GM19397 (cell line): ENCODE data around the gene ZNF174.

Source experiments
- ATAC-seq: cut with Tn5 transposase; IDR thresholded peaks from one replicate; pipeline ENCODE4 v1.9.1; 2021; ENCODE audit warnings: mild to moderate bottlenecking, moderate library complexity; ENCODE audit not compliant: unreplicated experiment

Gene ZNF174

GRCh38 chr16:3443108-3444031, 42.4 kb downstream of the ZNF174 start, which contains the start of the genes NAA60 and ZNF597:
Gene NAA60 (plus strand): TSS chr16:3443680. CDS start chr16:3476228, 32,548 bp downstream.
Gene ZNF597 (minus strand): TSS chr16:3443504. CDS start chr16:3443153, 351 bp downstream.
- peak; percentile 81 for ATAC-seq

- ATAC-seq, result peak; percentile 22
These were observed 43.0 kb downstream of the ZNF174 start for GRCh38 chr16:3444032-3444388.

GRCh38 chr16:3454093-3454492, 53.1 kb downstream of the ZNF174 start:
- ATAC-seq, result no peak

- ATAC-seq, result no peak
These were observed 53.7 kb downstream of the ZNF174 start for GRCh38 chr16:3454631-3455147.

DNA sequence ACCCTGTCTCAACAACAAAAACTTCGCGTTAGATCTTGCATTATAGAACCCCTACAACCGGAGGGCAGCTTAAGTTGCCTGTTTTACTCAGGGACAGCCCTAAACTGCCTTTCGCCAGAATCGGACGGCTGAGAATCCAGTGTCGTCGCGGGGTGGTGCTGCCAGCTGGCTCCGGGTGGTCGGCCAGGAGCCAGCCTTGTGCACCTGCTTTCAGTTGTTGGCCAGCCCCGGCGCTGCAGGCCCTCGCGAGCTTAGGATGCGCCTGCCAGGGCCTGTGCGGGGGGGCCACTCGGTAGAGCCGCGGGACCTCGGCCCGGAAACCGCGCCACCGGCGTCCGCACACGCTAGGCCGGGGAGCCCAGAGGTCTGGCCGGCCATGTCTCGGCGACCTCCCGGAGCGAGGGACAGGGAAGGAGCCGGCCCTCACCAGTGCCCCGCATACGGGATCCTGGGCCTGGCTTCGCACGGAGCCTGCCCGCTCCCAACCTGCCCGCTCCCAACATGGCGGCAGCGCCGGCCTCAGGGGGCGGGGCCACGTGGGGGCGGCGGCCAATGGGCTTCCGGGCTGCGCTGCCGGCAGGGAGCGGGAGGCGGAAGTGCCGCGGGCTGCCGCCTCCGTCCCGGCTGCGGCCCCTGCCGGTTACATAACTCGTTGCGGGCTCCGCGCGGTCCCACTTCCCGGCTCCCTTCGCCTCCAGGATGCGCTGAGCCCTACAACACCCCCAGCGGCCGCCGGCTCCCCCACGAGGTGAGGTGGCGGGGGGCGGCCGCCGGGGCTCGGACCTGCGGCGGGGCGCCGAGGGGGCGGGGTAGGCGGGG, 56.6 kb downstream of the ZNF174 start:
- ATAC-seq, result peak; percentile 75

- no peak for ATAC-seq
These were observed 57.4 kb downstream of the ZNF174 start for GRCh38 chr16:3458278-3458851.

DNA sequence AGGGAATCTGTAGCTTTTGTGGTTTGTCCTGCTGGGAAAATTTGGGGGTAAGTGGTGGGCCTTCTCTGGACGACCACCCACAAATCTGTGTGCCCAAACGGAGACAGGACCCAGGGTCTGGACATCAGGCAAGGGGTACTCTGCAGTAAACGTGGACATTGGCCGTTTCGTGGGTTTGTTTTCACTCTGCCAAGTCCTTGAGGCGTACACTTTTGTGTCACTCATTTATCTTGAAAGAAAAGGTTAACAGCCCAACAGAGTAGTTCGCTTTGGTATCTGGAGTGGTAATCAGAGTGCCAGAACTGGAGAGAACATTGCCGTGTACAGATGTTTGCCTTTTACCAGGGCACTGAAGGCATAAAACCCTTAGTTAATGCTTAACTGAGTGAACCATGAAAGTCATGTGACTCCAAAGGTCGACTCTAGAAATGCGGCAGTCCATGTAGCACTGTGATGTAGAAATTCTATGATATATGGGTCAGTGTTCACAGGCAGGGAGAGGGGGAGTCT, 57.9 kb downstream of the ZNF174 start:
- no peak for ATAC-seq
